Kidney epithelial cell (primary cell): Measurements from ENCODE around the gene METTL1. TPM values are rescaled to one million over a fixed set of nuclear protein-coding genes. Genes with fewer than 3 reads are reported as not detected.

Experiments used
- DNase-seq: peaks from one replicate; pipeline ENCODE4 v3.0.0-alpha.2; 2010; ENCODE audit warnings: low read depth
- H3K27me3 ChIP-seq: 2 replicates; pipeline ENCODE4 v1.6.0; 2011; ENCODE audit warnings: low read length; ENCODE audit not compliant: control insufficient read depth, insufficient read depth
- H3K36me3 ChIP-seq: 2 replicates; pipeline ENCODE4 v1.5.1; 2011; ENCODE audit warnings: low read length; ENCODE audit not compliant: control insufficient read depth, insufficient read depth
- H3K4me3 ChIP-seq: 2 replicates; pipeline ENCODE4 v1.5.1; 2011; ENCODE audit warnings: low read depth, mild to moderate bottlenecking, control low read depth, low read length
- CTCF ChIP-seq: IDR thresholded peaks from 2 replicates; pipeline ENCODE4 v1.5.1; 2011; ENCODE audit warnings: mild to moderate bottlenecking, moderate library complexity, low read length, control low read depth, inconsistent platforms; ENCODE audit not compliant: insufficient read depth, poor library complexity, severe bottlenecking
- total RNA-seq: library from RNA; depleted of rRNA; stranded (reverse); fragments of >200 nt; gene quantifications from 2 replicates; pipeline ENCODE4 v1.2.3, GENCODE V29; 2015

Gene METTL1
- total RNA-seq, 1 donor from 2014 or later = 20.3 TPM

DNA sequence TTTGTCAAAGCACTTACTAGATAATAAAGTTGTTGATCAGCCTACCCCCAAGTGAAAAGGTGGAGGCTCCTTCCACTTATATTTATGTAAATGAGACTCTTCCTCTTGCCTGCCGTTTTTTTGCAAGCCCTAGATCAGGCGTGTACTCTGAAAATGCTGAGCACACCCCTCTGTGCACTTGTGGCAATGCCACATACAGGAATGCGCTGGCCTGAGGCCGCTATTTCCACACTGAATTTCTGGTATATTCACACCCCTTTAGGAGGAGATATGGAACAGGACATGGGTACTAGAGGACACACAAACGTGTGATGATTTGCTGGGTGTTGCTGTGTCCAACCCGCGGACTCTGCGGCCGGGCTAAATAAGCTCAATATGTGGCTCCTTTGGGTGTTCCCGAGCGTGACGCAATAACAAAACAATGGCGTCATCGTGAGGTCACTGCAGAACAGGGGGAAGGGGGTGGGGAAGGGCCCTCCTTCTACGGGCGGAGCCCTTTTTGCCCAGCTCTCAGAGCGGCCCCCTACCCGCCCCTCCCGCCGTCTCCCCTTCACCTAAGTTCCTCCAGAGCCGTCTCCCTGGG lies 27.6 kb downstream of the METTL1 start:
- peak overlapping the region; percentile 86 for H3K4me3 ChIP-seq
- H3K27me3 ChIP-seq = peaks cover 28% of the 10 kb centered on the region
- peaks cover 2% of the 10 kb centered on the region for H3K36me3 ChIP-seq
- TF ChIP-seq CTCF = no peak
- no peak for DNase-seq

DNA sequence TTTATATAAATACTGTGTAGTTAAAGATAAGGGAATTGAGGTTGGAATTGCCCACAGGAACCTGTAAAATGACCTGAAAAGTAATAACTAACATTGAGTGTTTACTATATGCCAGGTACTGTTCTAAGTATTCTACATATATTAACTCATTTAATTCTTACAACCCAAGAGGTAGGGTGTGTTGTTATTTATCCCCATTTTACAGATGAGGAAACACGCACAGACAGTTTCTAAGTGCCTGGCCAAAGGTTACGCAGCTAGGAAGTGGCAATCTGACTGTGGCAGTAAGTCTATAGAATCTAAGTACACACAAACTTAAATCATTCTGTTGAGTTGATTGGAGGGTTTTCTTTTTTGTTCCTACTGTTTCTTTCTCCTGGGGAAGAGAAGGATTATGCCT lies 28.1 kb downstream of the METTL1 start:
- H3K27me3 ChIP-seq = peaks cover 33% of the 10 kb centered on the region
- no peak for TF ChIP-seq CTCF
- no peak for DNase-seq
- H3K4me3 ChIP-seq = no peak overlapping the region
- H3K36me3 ChIP-seq = peaks cover 1% of the 10 kb centered on the region

DNA sequence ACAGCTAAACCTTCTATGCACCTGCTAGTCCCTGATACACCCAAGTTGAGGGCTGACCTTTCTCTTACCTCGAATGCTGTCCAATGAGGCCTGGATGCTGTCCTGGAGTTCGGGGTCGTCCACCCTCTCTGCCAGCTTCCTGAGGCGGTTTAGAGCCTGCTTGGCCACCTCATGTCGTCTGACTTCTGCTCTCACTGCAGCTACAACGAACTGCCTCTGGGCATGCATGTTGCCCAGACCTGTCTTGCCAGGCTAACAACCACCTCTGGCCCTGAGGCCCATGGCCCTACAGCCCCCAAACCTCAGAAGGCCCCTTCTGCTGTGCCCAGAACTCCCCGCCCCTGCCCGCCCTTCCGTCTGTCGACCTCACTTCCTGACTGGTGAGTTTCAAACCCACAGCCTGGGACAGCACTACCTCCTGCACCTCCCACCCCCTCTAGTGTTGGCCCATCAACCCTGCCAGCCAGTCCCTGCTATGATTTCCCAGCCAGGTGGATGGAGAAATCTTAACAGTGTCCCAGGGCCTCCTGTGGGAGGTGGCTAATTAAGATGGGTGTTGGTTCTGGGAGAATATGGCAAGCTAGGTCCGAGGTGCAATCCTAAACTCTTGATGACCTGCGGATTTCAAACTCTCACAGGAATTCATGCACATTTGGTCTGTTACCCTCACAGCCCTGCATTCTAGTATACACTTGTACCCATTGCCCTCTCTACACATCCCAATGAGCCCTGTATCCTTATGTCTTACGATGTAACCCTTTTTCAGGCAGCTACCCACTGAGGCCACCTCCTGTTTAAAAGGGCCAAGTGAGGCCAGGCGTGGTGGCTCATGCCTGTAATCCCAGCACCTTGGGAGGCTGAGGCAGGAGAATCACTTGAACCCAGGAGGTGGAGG lies 29.8 kb downstream of the METTL1 start:
- peak; percentile 8 for TF ChIP-seq CTCF
- Histone ChIP-seq H3K27me3 (peaks cover 48% of the 10 kb centered on the region), H3K36me3 (no peaks in the 10 kb centered on the region), H3K4me3 (no peak overlapping the region)
- no peak for DNase-seq

DNA sequence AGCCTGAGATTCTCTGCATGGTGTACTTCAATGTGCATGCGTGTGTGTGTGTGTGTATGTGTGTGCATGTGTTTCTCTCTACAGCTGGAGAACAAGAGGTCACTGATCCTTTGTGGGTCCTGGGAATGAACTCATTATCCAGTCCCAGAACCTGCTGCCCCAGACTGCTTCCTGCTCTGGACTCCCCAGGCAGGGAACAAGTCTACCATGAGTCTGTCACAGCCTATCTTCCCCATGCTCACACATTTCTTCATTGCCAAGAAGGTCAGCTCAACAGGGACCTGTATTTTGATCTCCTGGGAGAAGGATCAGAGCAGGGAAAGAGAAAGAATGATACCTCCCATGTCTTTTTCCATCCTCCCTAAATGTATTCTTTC lies 30.5 kb downstream of the METTL1 start:
- Histone ChIP-seq H3K4me3 (no peak overlapping the region), H3K27me3 (peaks cover 55% of the 10 kb centered on the region), H3K36me3 (no peaks in the 10 kb centered on the region)
- DNase-seq = no peak
- no peak for TF ChIP-seq CTCF

DNA sequence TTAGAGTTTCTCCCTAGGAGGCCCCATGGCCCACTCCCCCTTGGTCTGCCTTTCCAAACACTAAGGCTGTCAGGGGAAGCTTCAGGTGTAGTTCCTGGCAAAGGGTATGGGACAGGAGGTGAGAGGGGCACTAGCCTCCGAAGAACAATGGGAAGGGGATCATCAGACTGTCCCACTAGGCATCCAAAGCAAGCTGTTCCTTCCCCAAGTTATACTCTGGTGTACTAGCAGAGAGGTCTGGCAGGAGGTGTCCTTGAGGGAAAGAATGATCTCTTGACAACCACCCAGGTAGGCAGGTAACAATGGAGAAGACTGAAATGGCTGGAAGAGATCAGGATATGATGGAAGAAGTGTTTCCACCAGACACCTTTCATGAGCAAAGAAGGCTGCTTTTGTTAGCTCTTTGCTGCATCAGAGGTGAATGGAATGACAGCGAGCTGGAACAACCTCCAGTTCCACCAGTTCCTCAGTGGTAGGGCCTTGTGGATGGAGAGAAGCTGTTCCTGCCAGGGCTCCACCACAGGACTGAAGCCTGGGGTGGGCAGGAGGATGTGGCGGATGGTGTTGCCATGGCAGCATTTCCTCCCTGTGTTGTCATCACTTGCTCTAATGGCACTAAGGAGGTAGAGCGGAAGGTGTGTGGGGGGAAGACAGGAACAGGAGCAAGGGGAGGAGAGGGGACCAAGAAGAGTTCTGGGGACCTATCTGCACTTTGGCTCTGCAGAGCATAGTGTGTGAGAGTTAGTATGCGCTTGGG lies 31.1 kb downstream of the METTL1 start:
- Histone ChIP-seq H3K36me3 (no peaks in the 10 kb centered on the region), H3K27me3 (peaks cover 61% of the 10 kb centered on the region), H3K4me3 (no peak overlapping the region)
- no peak for DNase-seq
- TF ChIP-seq CTCF = no peak
